ENCODE measurements around the gene SLC44A1. TPM values are rescaled to one million over a fixed set of nuclear protein-coding genes. Genes with fewer than 3 reads are reported as not detected.

SLC44A1 gene
- total and polyA plus RNA-seq, 2 of the 13 experiments (the other 11 are each of a cell fraction or from before 2014, with no cell fraction given): 21.4 to 40.8 TPM

DNA sequence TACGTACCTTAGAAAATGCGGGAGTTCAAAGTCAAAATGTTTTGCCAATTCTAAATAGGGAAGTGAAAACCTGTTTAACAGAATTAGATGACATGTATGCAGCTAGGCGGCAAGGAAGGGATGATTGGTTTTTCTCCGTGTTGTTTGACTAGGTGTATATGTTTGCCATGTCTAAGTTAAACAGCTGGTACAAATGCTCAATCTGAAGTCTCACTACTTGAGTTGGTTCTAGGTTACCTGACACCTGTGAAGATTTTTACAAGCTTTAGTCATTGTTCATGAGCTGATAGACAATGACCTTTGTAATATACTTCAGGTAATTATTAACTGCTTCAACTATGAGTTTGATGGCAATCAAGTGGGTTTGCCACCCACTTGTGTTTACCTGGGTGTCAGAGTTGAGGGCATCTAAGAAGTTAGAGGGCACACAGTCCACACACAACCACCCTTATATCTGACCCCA lies 74.3 kb downstream of the SLC44A1 start (continued):
- no peak for TF ChIP-seq ZFP41 (CRISPR knock-in tag; IDR thresholded peaks at IDR 0.05; ENCODE audit: borderline replicate concordance)
- TF ChIP-seq MZF1 (CRISPR knock-in tag; IDR thresholded peaks at IDR 0.05; ENCODE audit: borderline replicate concordance): no peak
- TF ChIP-seq, protein P1, sequence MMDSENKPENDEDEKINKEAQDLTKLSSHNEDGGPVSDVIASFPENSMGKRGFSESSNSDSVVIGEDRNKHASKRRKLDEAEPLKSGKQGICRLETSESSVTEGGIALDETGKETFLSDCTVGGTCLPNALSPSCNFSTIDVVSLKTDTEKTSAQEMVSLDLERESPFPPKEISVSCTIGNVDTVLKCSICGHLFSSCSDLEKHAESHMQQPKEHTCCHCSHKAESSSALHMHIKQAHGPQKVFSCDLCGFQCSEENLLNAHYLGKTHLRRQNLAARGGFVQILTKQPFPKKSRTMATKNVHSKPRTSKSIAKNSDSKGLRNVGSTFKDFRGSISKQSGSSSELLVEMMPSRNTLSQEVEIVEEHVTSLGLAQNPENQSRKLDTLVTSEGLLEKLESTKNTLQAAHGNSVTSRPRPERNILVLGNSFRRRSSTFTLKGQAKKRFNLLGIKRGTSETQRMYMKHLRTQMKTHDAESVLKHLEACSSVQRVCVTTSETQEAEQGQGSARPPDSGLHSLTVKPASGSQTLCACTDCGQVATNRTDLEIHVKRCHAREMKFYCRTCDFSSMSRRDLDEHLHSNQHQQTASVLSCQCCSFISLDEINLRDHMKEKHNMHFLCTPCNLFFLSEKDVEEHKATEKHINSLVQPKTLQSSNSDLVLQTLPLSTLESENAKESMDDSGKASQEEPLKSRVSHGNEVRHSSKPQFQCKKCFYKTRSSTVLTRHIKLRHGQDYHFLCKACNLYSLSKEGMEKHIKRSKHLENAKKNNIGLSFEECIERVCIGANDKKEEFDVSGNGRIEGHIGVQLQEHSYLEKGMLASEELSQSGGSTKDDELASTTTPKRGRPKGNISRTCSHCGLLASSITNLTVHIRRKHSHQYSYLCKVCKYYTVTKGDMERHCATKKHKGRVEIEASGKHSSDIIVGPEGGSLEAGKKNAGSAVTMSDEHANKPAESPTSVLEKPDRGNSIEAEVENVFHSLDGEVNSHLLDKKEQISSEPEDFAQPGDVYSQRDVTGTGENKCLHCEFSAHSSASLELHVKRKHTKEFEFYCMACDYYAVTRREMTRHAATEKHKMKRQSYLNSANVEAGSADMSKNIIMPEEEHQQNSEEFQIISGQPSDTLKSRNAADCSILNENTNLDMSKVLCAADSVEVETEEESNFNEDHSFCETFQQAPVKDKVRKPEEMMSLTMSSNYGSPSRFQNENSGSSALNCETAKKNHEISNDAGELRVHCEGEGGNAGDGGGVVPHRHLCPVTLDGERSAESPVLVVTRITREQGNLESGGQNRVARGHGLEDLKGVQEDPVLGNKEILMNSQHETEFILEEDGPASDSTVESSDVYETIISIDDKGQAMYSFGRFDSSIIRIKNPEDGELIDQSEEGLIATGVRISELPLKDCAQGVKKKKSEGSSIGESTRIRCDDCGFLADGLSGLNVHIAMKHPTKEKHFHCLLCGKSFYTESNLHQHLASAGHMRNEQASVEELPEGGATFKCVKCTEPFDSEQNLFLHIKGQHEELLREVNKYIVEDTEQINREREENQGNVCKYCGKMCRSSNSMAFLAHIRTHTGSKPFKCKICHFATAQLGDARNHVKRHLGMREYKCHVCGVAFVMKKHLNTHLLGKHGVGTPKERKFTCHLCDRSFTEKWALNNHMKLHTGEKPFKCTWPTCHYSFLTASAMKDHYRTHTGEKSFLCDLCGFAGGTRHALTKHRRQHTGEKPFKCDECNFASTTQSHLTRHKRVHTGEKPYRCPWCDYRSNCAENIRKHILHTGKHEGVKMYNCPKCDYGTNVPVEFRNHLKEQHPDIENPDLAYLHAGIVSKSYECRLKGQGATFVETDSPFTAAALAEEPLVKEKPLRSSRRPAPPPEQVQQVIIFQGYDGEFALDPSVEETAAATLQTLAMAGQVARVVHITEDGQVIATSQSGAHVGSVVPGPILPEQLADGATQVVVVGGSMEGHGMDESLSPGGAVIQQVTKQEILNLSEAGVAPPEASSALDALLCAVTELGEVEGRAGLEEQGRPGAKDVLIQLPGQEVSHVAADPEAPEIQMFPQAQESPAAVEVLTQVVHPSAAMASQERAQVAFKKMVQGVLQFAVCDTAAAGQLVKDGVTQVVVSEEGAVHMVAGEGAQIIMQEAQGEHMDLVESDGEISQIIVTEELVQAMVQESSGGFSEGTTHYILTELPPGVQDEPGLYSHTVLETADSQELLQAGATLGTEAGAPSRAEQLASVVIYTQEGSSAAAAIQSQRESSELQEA (CRISPR knock-in tag; IDR thresholded peaks at IDR 0.05; ENCODE audit: not compliant biosample characterization): no peak
- TF ChIP-seq ZNF781 (CRISPR knock-in tag; IDR thresholded peaks at IDR 0.05; ENCODE audit: borderline replicate concordance, not compliant biosample characterization): no peak
- no peak for TF ChIP-seq SIN3B (IDR thresholded peaks at IDR 0.05; ENCODE audit: low read length)
- TF ChIP-seq, protein P2, sequence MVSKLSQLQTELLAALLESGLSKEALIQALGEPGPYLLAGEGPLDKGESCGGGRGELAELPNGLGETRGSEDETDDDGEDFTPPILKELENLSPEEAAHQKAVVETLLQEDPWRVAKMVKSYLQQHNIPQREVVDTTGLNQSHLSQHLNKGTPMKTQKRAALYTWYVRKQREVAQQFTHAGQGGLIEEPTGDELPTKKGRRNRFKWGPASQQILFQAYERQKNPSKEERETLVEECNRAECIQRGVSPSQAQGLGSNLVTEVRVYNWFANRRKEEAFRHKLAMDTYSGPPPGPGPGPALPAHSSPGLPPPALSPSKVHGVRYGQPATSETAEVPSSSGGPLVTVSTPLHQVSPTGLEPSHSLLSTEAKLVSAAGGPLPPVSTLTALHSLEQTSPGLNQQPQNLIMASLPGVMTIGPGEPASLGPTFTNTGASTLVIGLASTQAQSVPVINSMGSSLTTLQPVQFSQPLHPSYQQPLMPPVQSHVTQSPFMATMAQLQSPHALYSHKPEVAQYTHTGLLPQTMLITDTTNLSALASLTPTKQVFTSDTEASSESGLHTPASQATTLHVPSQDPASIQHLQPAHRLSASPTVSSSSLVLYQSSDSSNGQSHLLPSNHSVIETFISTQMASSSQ (IDR thresholded peaks at IDR 0.05; ENCODE audit: low read depth): peak; percentile 87
- TF ChIP-seq, protein P2 (CRISPR knock-in tag; IDR thresholded peaks at IDR 0.05; ENCODE audit: borderline replicate concordance): peak; percentile 90; the same call in 1 of the 2 replicates
- no peak for TF ChIP-seq EEA1 (CRISPR knock-in tag; IDR thresholded peaks at IDR 0.05; ENCODE audit: borderline replicate concordance)
- TF ChIP-seq, protein P3, sequence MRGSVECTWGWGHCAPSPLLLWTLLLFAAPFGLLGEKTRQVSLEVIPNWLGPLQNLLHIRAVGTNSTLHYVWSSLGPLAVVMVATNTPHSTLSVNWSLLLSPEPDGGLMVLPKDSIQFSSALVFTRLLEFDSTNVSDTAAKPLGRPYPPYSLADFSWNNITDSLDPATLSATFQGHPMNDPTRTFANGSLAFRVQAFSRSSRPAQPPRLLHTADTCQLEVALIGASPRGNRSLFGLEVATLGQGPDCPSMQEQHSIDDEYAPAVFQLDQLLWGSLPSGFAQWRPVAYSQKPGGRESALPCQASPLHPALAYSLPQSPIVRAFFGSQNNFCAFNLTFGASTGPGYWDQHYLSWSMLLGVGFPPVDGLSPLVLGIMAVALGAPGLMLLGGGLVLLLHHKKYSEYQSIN (CRISPR knock-in tag; IDR thresholded peaks at IDR 0.05; ENCODE audit: borderline replicate concordance): no peak
- TF ChIP-seq ZNF468 (CRISPR knock-in tag; IDR thresholded peaks at IDR 0.05): no peak
